ENCODE measurements around the gene RNASEH2C.
"Not testable (repeated sequence)": the region's sequence is repeated elsewhere in the genome, so short reads cannot be mapped to it uniquely, and the experiment has no call there.

RNASEH2C gene

GRCh38 chr11:65720211-65720934 lies at the start of gene RNASEH2C:
TSS of gene RNASEH2C (minus strand) at chr11:65720798. CDS start at chr11:65720758, 40 bp downstream.
- DNase-seq: peak; percentile 33 to 95 (median 84)

- not testable (repeated sequence) for DNase-seq
Measured at GRCh38 chr11:65767806-65768205, 47.2 kb upstream of the RNASEH2C start.

GRCh38 chr11:65767406-65767805 lies 46.8 kb upstream of the RNASEH2C start:
- no peak for DNase-seq

- no peak for DNase-seq
Measured at GRCh38 chr11:65766535-65766934, 45.9 kb upstream of the RNASEH2C start.

- no peak for DNase-seq
Measured at GRCh38 chr11:65764434-65764833, 43.8 kb upstream of the RNASEH2C start.

- DNase-seq: not testable (repeated sequence)
Measured at GRCh38 chr11:65762816-65763215, 42.2 kb upstream of the RNASEH2C start.

GRCh38 chr11:65762169-65762568 lies 41.6 kb upstream of the RNASEH2C start:
- DNase-seq: not testable (repeated sequence)

- no peak for DNase-seq
Measured at GRCh38 chr11:65745049-65745448, 24.5 kb upstream of the RNASEH2C start.

- DNase-seq: no peak
Measured at GRCh38 chr11:65744699-65745042, 24.1 kb upstream of the RNASEH2C start.

- no peak for DNase-seq
Measured at GRCh38 chr11:65744026-65744698, 23.6 kb upstream of the RNASEH2C start.

GRCh38 chr11:65743681-65744025 lies 23.1 kb upstream of the RNASEH2C start:
- no peak for DNase-seq

GRCh38 chr11:65742353-65742752 lies 21.8 kb upstream of the RNASEH2C start:
- DNase-seq: no peak

- no peak for DNase-seq
Measured at GRCh38 chr11:65741185-65741584, 20.6 kb upstream of the RNASEH2C start.

GRCh38 chr11:65739022-65739421 lies 18.4 kb upstream of the RNASEH2C start:
- DNase-seq: no peak

- no peak for DNase-seq
Measured at GRCh38 chr11:65736810-65737209, 16.2 kb upstream of the RNASEH2C start.

GRCh38 chr11:65735111-65735510 lies 14.5 kb upstream of the RNASEH2C start:
- DNase-seq: not testable (repeated sequence)

- no peak for DNase-seq
Measured at GRCh38 chr11:65730461-65730860, 9.9 kb upstream of the RNASEH2C start.

GRCh38 chr11:65727865-65728264 lies 7.3 kb upstream of the RNASEH2C start:
- DNase-seq: no peak

- DNase-seq: no peak
Measured at GRCh38 chr11:65726660-65727059, 6.1 kb upstream of the RNASEH2C start.

GRCh38 chr11:65722261-65722660 lies 1.7 kb upstream of the RNASEH2C start:
- no peak for DNase-seq

- peak in 5 of 56 donors; percentile 46 to 61 (median 52) for DNase-seq
Measured at GRCh38 chr11:65719871-65720210, 757 bp downstream of the RNASEH2C start.

GRCh38 chr11:65718964-65719492 lies 1.6 kb downstream of the RNASEH2C start:
- peak in 1 of 56 donors; percentile 17 for DNase-seq

- no peak for DNase-seq
Measured at GRCh38 chr11:65718531-65718930, 2.1 kb downstream of the RNASEH2C start.

Data from amygdala (tissue), 56 donors.